ENCODE results near the gene MLPH.

MLPH gene

DNA sequence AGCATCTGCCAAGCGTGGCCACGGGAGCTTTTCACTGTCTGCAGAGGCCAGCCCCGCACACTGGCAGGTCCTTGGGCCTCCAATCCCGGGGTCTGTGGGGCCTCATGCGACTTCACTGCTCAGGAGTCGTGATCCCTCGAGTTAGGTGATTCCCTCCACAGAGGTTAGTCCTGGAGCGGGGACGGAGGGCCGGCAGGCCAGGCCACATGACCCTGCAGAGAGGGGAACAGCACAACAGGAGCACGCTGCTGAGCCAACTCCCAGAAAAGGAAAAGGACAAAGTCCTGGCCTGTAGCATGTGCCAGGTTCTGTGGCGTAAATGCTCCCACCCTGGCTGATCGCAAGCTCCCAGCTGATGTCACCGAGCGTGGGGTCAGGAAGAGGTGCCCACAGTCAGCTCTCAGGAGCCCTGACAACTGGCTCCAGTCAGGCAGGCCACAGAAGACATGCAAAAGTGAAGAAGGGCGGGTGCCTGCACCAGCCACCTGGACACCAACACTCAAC, 64.1 kb downstream of the MLPH start:
- Mint-ChIP-seq H3K9me3 (peaks cover 2% of the 10 kb centered on the region), H3K4me3 (no peak overlapping the region), H3K27me3 (peaks cover 10% of the 10 kb centered on the region), H3K4me1 (no peaks in the 10 kb centered on the region), H3K36me3 (peaks cover 2% of the 10 kb centered on the region), H3K27ac (no peak overlapping the region)
- DNase-seq (ENCODE audit: low spot score in 2 of 2) (no peak), ATAC-seq (ENCODE audit: low read depth) (no peak)

DNA sequence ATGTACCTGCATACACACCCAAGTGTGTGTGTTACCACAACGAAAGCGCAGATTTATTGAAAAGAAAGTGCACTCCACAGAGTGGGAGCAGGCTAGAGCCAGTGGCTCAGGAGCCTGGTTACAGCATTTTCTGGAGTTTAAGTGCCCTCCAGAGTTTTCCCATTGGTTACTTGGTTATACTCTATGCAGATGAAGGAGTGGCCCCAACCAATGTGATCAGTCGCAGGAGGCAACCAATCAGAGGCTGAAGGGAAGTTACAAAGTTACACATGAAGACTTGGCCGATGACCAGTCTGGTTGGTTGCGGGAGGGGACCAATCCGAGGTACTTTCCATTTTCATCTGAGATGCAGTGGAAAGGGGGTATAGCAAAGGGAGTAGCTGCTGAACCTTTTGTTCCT, 65.9 kb downstream of the MLPH start:
- Mint-ChIP-seq H3K27me3 (peaks cover 12% of the 10 kb centered on the region), H3K27ac (no peak overlapping the region), H3K36me3 (peaks cover 4% of the 10 kb centered on the region), H3K9me3 (peaks cover 6% of the 10 kb centered on the region), H3K4me1 (no peaks in the 10 kb centered on the region), H3K4me3 (no peak overlapping the region)
- no peak for DNase-seq (ENCODE audit: low spot score in 2 of 2)
- no peak for ATAC-seq (ENCODE audit: low read depth)

DNA sequence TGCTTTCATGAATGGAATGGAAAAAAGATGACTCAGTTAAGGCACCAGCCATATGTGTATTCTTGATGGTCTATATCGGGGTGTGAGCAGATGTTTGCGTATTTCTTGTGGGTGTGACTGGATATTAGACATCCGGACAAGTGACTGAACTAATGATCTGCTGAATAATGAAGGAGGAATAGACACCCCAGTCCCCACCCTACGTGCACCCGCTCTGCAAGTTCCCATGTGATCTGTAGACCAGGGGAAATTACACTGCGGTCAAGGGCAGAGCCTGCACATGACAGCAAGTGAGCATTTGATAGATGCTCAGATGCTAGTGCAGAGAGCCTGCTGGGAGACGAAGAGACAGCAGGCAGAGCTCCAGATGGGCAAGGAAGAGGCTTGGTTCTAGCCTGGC, 66.9 kb downstream of the MLPH start:
- Mint-ChIP-seq H3K4me3 (no peak overlapping the region), H3K36me3 (peaks cover 4% of the 10 kb centered on the region), H3K27ac (no peak overlapping the region), H3K27me3 (peaks cover 13% of the 10 kb centered on the region), H3K4me1 (no peaks in the 10 kb centered on the region), H3K9me3 (peaks cover 6% of the 10 kb centered on the region)
- DNase-seq (ENCODE audit: low spot score in 2 of 2), result no peak
- no peak for ATAC-seq (ENCODE audit: low read depth)

DNA sequence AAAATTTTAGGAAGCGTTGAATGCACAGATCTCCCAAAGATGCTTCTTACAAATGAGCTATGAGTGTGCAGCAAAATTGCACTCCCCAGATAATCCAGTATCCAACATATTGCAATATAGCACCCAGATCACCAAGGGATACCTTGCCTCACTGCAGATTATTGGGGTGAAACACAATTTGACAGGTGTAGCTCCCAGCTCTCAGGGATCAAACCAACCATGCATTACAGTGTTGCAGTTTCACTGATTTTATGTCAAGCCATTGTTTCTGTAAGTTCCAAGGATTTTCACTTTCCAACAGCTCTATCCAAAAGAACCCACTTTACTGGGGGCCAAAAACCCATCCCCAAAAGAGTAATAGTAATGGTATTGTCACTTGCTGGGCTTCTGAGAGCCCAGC, 68.5 kb downstream of the MLPH start:
- Mint-ChIP-seq H3K9me3 (peaks cover 6% of the 10 kb centered on the region), H3K4me3 (no peak overlapping the region), H3K4me1 (no peaks in the 10 kb centered on the region), H3K27me3 (peaks cover 18% of the 10 kb centered on the region), H3K36me3 (peaks cover 4% of the 10 kb centered on the region), H3K27ac (no peak overlapping the region)
- no peak for ATAC-seq (ENCODE audit: low read depth)
- DNase-seq (ENCODE audit: low spot score in 2 of 2), result no peak

DNA sequence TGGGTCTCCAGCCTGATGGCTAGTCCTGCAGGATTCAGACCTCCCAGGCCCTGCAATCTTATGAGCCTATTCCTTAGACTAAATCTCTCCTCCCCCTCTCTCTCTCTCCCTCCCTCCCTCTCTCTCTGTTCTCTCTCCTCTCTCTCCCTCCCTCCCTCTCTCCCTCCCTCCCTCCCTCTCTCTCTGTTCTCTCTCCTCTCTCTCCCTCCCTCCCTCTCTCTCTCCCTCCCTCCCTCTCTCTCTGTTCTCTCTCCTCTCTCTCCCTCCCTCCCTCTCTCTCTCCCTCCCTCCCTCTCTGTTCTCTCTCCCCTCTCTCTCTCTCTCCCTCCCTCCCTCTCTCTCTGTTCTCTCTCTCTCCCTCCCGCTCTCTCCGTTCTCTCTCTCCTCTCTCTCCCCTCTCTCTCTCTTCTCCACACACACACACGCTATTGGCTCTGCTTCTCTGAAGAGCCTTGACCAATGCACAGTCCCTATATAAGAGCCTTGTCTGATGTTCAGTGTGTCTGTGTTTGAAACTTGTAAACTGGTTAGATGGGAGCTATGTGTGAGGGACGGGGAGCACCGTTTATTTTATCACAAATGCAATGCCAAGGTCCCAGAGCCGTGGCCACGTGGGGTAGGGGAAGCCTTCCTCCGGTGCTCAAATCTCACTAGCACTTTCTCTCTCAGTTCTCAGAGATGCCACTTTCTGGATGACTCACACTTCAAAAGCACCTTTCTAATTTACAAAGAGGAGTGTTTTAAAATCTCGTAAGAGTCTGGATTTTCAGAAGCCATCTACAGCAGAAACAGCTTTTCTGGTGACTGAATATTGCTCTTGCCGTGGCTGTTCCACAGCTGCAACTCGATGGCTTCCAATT, 70.0 kb downstream of the MLPH start:
- Mint-ChIP-seq H3K9me3 (peaks cover 6% of the 10 kb centered on the region), H3K27me3 (peaks cover 18% of the 10 kb centered on the region), H3K4me1 (no peaks in the 10 kb centered on the region), H3K27ac (no peak overlapping the region), H3K36me3 (peaks cover 4% of the 10 kb centered on the region), H3K4me3 (no peak overlapping the region)
- DNase-seq (ENCODE audit: low spot score in 2 of 2) (no peak), ATAC-seq (ENCODE audit: low read depth) (no peak)

DNA sequence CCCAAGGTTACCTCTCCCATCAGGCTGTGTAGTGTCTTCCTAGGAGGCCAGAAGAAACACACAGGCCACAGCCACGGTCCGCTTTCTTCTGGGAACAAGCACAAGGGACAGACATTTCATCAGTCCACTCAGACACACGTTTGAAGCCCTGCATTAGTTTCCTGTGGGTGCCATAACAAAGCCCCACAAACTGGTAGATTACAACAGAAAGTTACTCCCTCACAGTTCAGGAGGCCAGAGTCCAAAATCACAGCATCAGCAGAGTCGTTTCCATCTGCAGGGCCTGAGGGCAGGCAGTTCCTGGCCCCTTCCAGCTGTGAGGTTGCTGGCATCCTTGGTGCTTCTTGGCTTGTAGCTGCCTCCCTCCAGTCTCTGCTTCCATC, 70.6 kb downstream of the MLPH start:
- no peaks in the 10 kb centered on the region for H3K4me1 Mint-ChIP-seq
- peaks cover 4% of the 10 kb centered on the region for H3K36me3 Mint-ChIP-seq
- peaks cover 6% of the 10 kb centered on the region for H3K9me3 Mint-ChIP-seq
- H3K4me3 Mint-ChIP-seq, result no peak overlapping the region
- no peak for ATAC-seq (ENCODE audit: low read depth)
- H3K27me3 Mint-ChIP-seq, result peaks cover 19% of the 10 kb centered on the region
- no peak overlapping the region for H3K27ac Mint-ChIP-seq
- DNase-seq (ENCODE audit: low spot score in 2 of 2), result no peak

DNA sequence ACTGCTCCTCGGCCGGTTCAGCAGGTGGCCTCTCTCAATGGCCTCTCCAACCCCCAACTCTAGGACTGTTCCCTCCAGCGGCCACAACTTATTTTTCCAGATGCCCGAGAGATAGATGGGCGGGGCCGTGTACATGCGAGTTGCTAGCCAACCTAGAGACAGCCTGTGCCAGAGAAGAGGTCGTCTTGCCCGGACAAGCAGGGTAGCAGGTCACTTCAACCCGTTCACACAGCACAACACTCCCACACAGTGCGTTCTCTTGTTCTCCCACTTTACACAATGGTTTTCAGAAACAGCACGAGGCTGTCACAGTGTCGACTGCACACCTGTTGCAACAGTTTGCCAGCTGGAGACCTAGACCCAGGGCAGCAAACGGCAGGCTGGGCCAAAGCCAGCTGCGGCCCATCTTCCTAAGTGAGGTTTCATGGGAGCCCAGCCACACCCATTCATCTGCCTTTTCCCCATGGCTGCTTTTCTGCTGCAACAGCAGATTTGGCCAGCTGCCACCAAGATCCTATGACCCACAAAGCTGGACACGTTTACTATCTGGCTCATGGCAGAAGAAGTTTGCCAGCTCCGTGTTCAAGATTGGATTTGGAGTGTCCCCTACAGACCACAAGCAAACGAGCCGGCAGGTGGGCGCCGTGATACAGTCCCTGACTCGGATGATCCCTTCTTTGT, 72.0 kb downstream of the MLPH start:
- no peak for DNase-seq (ENCODE audit: low spot score in 2 of 2)
- no peak for ATAC-seq (ENCODE audit: low read depth)
- peaks cover 18% of the 10 kb centered on the region for H3K27me3 Mint-ChIP-seq
- H3K4me1 Mint-ChIP-seq, result no peaks in the 10 kb centered on the region
- peaks cover 6% of the 10 kb centered on the region for H3K9me3 Mint-ChIP-seq
- peaks cover 4% of the 10 kb centered on the region for H3K36me3 Mint-ChIP-seq
- H3K27ac Mint-ChIP-seq, result no peak overlapping the region
- no peak overlapping the region for H3K4me3 Mint-ChIP-seq

DNA sequence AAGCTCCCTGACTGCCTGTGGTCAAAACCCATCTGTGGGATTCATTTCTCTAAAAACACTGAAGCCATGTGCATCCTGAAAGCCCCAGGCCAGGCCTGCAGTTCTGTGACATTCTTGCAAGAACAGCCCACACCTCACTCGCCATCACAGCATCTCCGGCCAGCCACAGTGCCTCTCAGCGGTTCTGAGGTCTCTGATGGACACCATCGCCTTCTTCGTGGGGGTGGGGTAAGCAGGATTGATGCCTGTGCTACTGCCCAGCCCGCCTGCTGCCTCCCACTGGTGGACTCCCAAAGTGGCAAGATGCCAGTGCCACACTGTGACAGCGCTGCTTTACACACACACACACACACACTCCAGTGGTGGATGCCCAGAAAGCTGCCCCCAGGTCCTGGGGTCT, 74.2 kb downstream of the MLPH start:
- ATAC-seq (ENCODE audit: low read depth), result no peak
- Mint-ChIP-seq H3K4me1 (no peaks in the 10 kb centered on the region), H3K4me3 (no peak overlapping the region), H3K9me3 (peaks cover 3% of the 10 kb centered on the region), H3K36me3 (peaks cover 2% of the 10 kb centered on the region), H3K27me3 (peaks cover 18% of the 10 kb centered on the region), H3K27ac (no peak overlapping the region)
- no peak for DNase-seq (ENCODE audit: low spot score in 2 of 2)

DNA sequence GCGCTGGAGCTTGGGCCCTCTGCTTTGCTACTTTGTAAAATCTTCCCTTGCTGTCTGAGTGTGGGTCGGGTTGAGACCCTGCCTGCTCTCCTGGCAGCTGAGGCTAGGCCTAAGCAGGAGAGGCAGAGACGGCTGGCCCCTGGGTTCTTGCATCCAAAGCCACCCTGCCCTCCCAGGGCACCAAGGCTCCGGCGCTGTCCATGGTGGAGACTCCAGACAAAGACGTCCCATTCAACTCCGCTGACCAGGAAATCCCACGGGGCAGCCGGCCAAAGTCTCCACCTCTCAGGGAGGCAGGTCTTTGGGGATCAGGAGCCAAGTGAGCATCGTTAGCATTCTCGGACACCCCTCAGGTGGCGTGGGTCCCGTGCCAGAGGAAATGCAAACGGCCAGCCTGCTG, 76.8 kb downstream of the MLPH start:
- H3K36me3 Mint-ChIP-seq, result no peaks in the 10 kb centered on the region
- DNase-seq (ENCODE audit: low spot score in 2 of 2) (no peak), ATAC-seq (ENCODE audit: low read depth) (no peak)
- no peaks in the 10 kb centered on the region for H3K4me1 Mint-ChIP-seq
- H3K27me3 Mint-ChIP-seq, result peaks cover 16% of the 10 kb centered on the region
- no peak overlapping the region for H3K27ac Mint-ChIP-seq
- H3K4me3 Mint-ChIP-seq, result no peak overlapping the region
- no peaks in the 10 kb centered on the region for H3K9me3 Mint-ChIP-seq

DNA sequence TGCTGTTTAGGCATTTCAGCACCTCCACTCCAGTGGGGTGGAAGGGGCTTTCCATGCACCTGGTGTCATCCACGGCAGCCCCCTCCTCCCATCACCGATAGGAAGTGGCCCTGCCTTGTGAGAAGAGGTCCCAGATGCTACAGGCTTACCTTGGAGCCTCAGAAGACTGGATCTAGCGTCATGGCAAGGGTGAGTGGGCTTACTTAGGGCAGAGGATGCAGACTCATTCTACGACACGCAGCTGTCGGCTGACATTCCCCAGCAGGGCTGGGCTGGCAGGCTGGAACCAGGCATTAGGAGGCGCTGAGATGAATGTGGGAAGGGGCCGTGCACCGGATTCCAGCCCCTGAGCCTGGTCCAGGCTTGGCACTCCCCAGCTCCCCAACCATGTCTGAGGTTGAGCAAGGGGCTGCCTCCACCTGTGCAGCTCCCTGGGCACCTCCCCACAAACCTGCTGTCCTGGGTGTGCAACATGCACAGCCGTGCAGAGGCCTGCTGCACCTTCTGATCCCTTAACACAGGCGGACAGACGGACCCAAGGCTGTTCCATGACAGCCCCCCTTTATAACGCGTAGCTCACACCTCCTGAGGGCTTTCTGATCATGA, 77.6 kb downstream of the MLPH start:
- H3K4me3 Mint-ChIP-seq, result no peak overlapping the region

DNA sequence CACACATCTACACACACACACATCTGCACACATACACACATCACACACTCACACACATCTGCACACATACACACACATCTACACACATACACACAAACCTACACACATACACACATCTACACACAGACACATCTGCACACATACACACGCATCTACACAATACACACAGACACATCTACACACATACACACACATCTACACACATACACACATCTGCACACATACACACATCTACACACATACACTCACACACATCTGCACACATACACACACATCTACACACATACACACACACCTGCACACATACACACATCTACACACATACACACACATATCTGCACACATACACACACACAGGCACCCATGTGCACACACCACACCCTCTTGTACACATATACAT, 78.9 kb downstream of the MLPH start:
- H3K4me3 Mint-ChIP-seq, result no peak overlapping the region
- DNase-seq (ENCODE audit: low spot score in 2 of 2) (no peak), ATAC-seq (ENCODE audit: low read depth) (no peak)
- H3K36me3 Mint-ChIP-seq, result no peaks in the 10 kb centered on the region
- H3K9me3 Mint-ChIP-seq, result no peaks in the 10 kb centered on the region
- no peaks in the 10 kb centered on the region for H3K4me1 Mint-ChIP-seq
- no peak overlapping the region for H3K27ac Mint-ChIP-seq
- peaks cover 13% of the 10 kb centered on the region for H3K27me3 Mint-ChIP-seq

More for the DNA sequence above, 77.6 kb downstream of the MLPH start:
- Mint-ChIP-seq H3K27ac (no peak overlapping the region), H3K36me3 (no peaks in the 10 kb centered on the region), H3K27me3 (peaks cover 15% of the 10 kb centered on the region), H3K9me3 (no peaks in the 10 kb centered on the region), H3K4me1 (no peaks in the 10 kb centered on the region)
- ATAC-seq (ENCODE audit: low read depth), result no peak
- DNase-seq (ENCODE audit: low spot score in 2 of 2), result no peak

DNA sequence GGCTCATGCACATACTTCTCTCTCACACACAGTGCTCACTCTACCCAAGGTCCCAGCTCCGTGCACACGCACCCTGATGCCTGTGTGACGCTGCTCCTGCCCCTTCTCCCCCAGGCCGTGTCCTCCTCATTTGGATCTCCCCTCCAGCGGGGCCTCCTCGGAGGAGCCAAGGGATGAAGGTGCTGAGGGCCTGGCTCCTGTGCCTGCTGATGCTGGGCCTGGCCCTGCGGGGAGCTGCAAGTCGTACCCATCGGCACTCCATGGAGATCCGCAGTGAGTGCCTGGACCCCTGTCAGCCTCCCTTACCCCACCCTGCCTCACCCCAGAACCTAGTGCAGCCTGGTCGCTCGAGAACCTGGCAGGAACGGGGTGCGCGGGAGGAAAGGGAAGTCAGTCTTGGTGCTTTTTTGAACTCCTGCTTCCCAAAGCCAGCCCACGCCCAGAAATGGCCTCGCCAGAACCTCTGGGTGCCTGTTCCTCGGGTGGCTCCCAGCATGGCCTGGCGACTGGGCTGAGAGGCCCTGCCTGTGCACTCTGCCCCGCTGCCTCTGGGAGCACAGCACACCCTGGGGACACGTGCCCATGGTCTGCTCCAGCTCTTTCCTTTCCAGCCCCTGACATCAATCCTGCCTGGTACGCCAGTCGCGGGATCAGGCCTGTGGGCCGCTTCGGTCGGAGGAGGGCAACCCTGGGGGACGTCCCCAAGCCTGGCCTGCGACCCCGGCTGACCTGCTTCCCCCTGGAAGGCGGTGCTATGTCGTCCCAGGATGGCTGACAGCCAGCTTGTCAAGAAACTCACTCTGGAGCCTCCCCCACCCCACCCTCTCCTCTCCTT, 79.6 kb downstream of the MLPH start, which contains the start of gene PRLH:
Gene PRLH, plus strand, starts transcription at position 174 of the 835 bp plus-strand sequence. Its CDS starts 0 bp downstream, at position 174.
- Mint-ChIP-seq H3K4me1 (no peaks in the 10 kb centered on the region), H3K27me3 (peaks cover 13% of the 10 kb centered on the region), H3K27ac (no peak within 1 kb of the TSS), H3K9me3 (no peaks in the 10 kb centered on the region), H3K4me3 (no peak within 1 kb of the TSS), H3K36me3 (no peaks in the 10 kb centered on the region)
- DNase-seq (ENCODE audit: low spot score in 2 of 2) (no peak), ATAC-seq (ENCODE audit: low read depth) (no peak)

DNA sequence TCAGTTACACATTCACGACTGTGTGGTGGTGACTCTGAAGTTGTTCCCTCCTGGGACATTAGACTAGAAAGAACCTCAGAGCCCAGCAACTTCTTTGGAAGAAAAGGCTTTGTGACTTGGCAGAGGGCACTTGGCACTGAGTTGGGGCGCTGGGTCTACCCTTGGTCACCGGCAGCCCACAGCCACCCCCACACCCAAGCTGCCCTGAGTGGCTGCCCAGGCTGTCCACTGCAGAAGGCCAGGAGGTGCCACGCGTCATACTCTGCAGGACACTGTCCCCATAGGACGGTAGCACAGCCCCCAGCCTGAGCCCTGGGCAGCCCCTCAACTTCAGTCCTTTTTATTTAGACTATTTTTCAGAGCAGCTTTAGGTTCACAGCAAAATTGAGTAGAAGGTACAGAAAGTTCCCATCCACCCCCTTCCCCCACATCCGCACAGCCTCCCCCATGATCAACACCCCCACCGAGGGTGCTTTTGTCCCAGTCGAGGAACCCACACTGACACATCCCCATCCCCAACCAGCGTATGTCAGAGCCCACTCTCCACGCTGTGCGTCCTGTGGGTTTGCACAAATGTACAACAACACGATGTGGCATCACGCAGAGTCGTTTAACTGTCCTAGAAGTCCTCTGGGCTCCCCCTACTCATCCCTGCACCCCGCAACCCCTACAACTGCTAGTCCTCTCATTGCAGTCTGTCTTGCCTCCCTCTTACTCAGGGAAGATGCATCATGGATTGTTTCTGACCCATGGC, 80.4 kb downstream of the MLPH start:
- no peak overlapping the region for H3K27ac Mint-ChIP-seq
- no peaks in the 10 kb centered on the region for H3K9me3 Mint-ChIP-seq
- H3K4me1 Mint-ChIP-seq, result peaks cover 5% of the 10 kb centered on the region
- H3K4me3 Mint-ChIP-seq, result no peak overlapping the region
- DNase-seq (ENCODE audit: low spot score in 2 of 2) (no peak), ATAC-seq (ENCODE audit: low read depth) (no peak)
- H3K36me3 Mint-ChIP-seq, result no peaks in the 10 kb centered on the region
- peaks cover 11% of the 10 kb centered on the region for H3K27me3 Mint-ChIP-seq
